PC-3 (cell line): Measurements from ENCODE around the gene TMEM179B. TPM values are rescaled to one million over a fixed set of nuclear protein-coding genes. Genes with fewer than 3 reads are reported as not detected.

Experiments used
- ATAC-seq: fragments of 200-7000 bp; cut with Tn5 transposase; 2 replicates; pipeline ENCODE4 v1.9.1; 2020; ENCODE audit warnings: mild to moderate bottlenecking, moderate library complexity
- BruUV-seq: library from RNA; stranded (reverse); fragments of 400-500 nt; replicated peaks from 2 replicates; lab custom pipeline; 2021; lab: Mats Ljungman, UMichigan
- CTCF ChIA-PET: fragments of 300-600 bp; sonication (Branson Sonifier 250); formaldehyde crosslinking; loops from one replicate; lab custom pipeline; 2022; ENCODE audit warnings: antibody characterized with exemption; lab: Charles Lee
- POLR2A ChIA-PET: fragments of 300-600 bp; sonication (Branson Sonifier 250); formaldehyde crosslinking; loops from one replicate; lab custom pipeline; 2022; ENCODE audit warnings: antibody characterized with exemption; ENCODE audit not compliant: unreplicated experiment; lab: Charles Lee
- DNase-seq: peaks from one replicate; pipeline ENCODE4 v3.0.0-alpha.2; 2015
- H2AFZ ChIP-seq: fragments of 300-600 bp; sonication (generic); 2 replicates; pipeline ENCODE4 v1.6.0; 2016; ENCODE audit warnings: antibody characterized with exemption, low read length
- H3F3A ChIP-seq: fragments of 300-600 bp; sonication (generic); one replicate; pipeline ENCODE4 v1.6.0; 2017; ENCODE audit warnings: antibody characterized with exemption, low read length, control low read depth, mild to moderate bottlenecking; ENCODE audit not compliant: unreplicated experiment
- H3K27ac ChIP-seq: fragments of 300-600 bp; sonication (generic); 2 replicates; pipeline ENCODE4 v1.5.1; 2016; ENCODE audit warnings: mild to moderate bottlenecking, low read length
- H3K27me3 ChIP-seq: fragments of 300-600 bp; sonication (generic); 2 replicates; pipeline ENCODE4 v1.6.1; 2016; ENCODE audit warnings: low read length, mixed read lengths
- H3K36me3 ChIP-seq: fragments of 300-600 bp; sonication (generic); 2 replicates; pipeline ENCODE4 v1.6.1; 2016; ENCODE audit warnings: low read depth, mixed run types, low read length, mixed read lengths
- H3K4me1 ChIP-seq: fragments of 300-600 bp; sonication (generic); 2 replicates; pipeline ENCODE4 v1.5.1; 2016; ENCODE audit warnings: low read length; ENCODE audit not compliant: insufficient read depth
- H3K4me2 ChIP-seq: fragments of 300-600 bp; sonication (generic); 2 replicates; pipeline ENCODE4 v1.6.0; 2016; ENCODE audit warnings: low read length
- H3K4me3 ChIP-seq: fragments of 300-600 bp; sonication (generic); 2 replicates; pipeline ENCODE4 v1.5.1; 2016; ENCODE audit warnings: mild to moderate bottlenecking, low read length, mixed read lengths
- H3K79me2 ChIP-seq: fragments of 300-600 bp; sonication (generic); 2 replicates; pipeline ENCODE4 v1.6.1; 2017; ENCODE audit warnings: low read length, mixed read lengths
- H3K9ac ChIP-seq: fragments of 300-600 bp; sonication (generic); 2 replicates; pipeline ENCODE4 v1.6.0; 2016; ENCODE audit warnings: mild to moderate bottlenecking, low read length
- H3K9me2 ChIP-seq: fragments of 300-600 bp; sonication (generic); replicated peaks from 2 replicates; pipeline ENCODE4 v1.6.1; 2016; ENCODE audit warnings: mixed run types, low read length, mixed read lengths
- H3K9me3 ChIP-seq: fragments of 300-600 bp; sonication (generic); 2 replicates; pipeline ENCODE4 v1.6.1; 2016; ENCODE audit warnings: low read length, mixed read lengths
- H4K20me1 ChIP-seq: fragments of 300-600 bp; sonication (generic); 2 replicates; pipeline ENCODE4 v1.6.1; 2016; ENCODE audit warnings: low read length, mixed read lengths
- CTCF ChIP-seq: fragments of 300-600 bp; sonication (generic); conservative IDR thresholded peaks from 2 replicates; pipeline ENCODE4 v1.5.1; 2017; ENCODE audit warnings: antibody characterized with exemption, low read depth, mild to moderate bottlenecking, low read length
- EZH2 ChIP-seq: fragments of 300-600 bp; sonication (generic); IDR thresholded peaks from one replicate; pipeline ENCODE4 v1.6.1; 2017; ENCODE audit warnings: antibody characterized with exemption, mild to moderate bottlenecking, low read length; ENCODE audit not compliant: unreplicated experiment
- EZH2phosphoT487 ChIP-seq: fragments of 300-600 bp; sonication (generic); IDR thresholded peaks from 2 replicates; pipeline ENCODE4 v1.6.1; 2018; ENCODE audit warnings: mild to moderate bottlenecking, antibody characterized with exemption, low read length, borderline replicate concordance
- intact Hi-C: fragments of 100-400 bp; cut with micrococcal nuclease; formaldehyde crosslinking; loops from 2 replicates; pipeline ENCODE4 v1.9.0; 2023
- total RNA-seq: library from RNA; depleted of rRNA; stranded (reverse); fragments of >200 nt; gene quantifications from 2 replicates; pipeline ENCODE4 v1.2.3, GENCODE V29; 2014

The TMEM179B gene
- total RNA-seq, 1 experiment from 2014 or later: 86.7 TPM

GRCh38 chr11:62752177-62752785, 34.9 kb upstream of the TMEM179B start:
- Histone ChIP-seq H2AFZ (no peak overlapping the region), H3K79me2 (peaks cover 10% of the 10 kb centered on the region; the same call in 1 of the 2 replicates), H3K4me3 (no peak overlapping the region), H3F3A (no peaks in the 10 kb centered on the region), H3K9me3 (no peaks in the 10 kb centered on the region), H3K27me3 (no peaks in the 10 kb centered on the region), H3K4me1 (peaks cover 16% of the 10 kb centered on the region), H3K27ac (no peak overlapping the region), H4K20me1 (no peaks in the 10 kb centered on the region), H3K9ac (no peak overlapping the region), H3K4me2 (no peak overlapping the region), H3K9me2 (no peaks in the 10 kb centered on the region), H3K36me3 (peaks cover 6% of the 10 kb centered on the region; the same call in 1 of the 2 replicates)
- POLR2A ChIA-PET: no interaction called here
- no peak for DNase-seq
- CTCF ChIA-PET: no interaction called here
- ATAC-seq: no peak
- intact Hi-C loops: no loop called here
- TF ChIP-seq EZH2 (no peak), EZH2phosphoT487 (no peak), CTCF (no peak)
- BruUV-seq: no TSS peak

- H3K27me3 ChIP-seq: no peaks in the 10 kb centered on the region
- H3K36me3 ChIP-seq: peaks cover 6% of the 10 kb centered on the region; the same call in 1 of the 2 replicates
- peak overlapping the region; percentile 87 for H3K4me3 ChIP-seq
- CTCF ChIA-PET: interaction anchor here (1.0 to 1.3 kb wide), 3 partner anchors 33 to 72 kb away, joined by 3 to 13 read pairs (median 4); partner anchors contain the start of gene TMEM179B
- POLR2A ChIA-PET: interaction anchor here (0.6 to 1.5 kb wide), 14 partner anchors 8 to 179 kb away, joined by 3 to 21 read pairs (median 6); partner anchors contain the start of genes BSCL2, C11orf98, CSKMT and EEF1G
- intact Hi-C loops: no loop called here
- H3K79me2 ChIP-seq: peaks cover 10% of the 10 kb centered on the region; the same call in 1 of the 2 replicates
- H3K9me2 ChIP-seq: no peaks in the 10 kb centered on the region
- no peak for DNase-seq
- H3K27ac ChIP-seq: no peak overlapping the region
- peak overlapping the region; percentile 87 for H3K9ac ChIP-seq
- peaks cover 16% of the 10 kb centered on the region for H3K4me1 ChIP-seq
- no peak for ATAC-seq
- no peaks in the 10 kb centered on the region for H3F3A ChIP-seq
- no peaks in the 10 kb centered on the region for H4K20me1 ChIP-seq
- H3K9me3 ChIP-seq: no peaks in the 10 kb centered on the region
- no peak for TF ChIP-seq EZH2
- no peak for TF ChIP-seq EZH2phosphoT487
- TF ChIP-seq CTCF: no peak
- peak overlapping the region; percentile 94 for H2AFZ ChIP-seq
- H3K4me2 ChIP-seq: peak overlapping the region; percentile 81
- TSS peak; percentile 89 for BruUV-seq
Observed at GRCh38 chr11:62752994-62753735, 34.0 kb upstream of the TMEM179B start.
